ENCODE data around the gene KRT80.

The KRT80 gene

GRCh38 chr12:52198454-52199215, 6.8 kb upstream of the KRT80 start:
- DNase-seq (ENCODE audit: low read depth) = no peak

GRCh38 chr12:52197371-52198231, 5.8 kb upstream of the KRT80 start:
- no peak for DNase-seq (ENCODE audit: low read depth)

DNA sequence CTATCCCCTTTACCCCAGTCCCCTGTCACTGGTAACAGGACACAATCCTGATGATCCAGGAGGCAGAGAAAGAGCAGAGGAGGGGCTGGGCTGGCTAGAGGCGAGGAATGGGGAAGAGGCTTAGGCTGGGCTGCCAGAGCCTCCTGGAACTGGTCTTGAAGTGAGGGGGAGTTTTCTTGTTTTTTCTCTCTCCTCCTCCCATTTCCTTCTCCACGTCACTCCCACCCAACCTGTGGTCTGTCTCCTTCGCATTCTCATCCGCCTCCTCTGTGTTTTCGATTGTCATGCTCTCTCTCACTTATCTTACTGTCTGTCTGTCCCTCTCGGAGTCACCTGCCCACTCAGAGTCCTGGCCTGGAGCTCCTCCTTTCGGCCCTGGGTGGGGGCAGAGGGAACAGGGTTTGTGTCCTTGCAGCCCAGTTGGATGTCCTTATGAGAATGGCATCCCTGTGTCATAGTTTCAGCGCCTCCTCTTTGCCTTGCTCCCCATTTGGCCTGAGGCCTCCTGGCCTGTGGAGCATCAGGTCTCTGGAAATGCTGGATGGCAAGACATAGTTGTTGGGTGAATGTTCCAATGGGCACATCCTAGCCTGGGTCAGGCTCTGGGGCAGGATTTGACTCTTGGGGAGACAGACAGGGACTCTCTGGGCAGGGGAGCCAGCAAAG, 3.4 kb upstream of the KRT80 start:
- DNase-seq (ENCODE audit: low read depth) = no peak

DNA sequence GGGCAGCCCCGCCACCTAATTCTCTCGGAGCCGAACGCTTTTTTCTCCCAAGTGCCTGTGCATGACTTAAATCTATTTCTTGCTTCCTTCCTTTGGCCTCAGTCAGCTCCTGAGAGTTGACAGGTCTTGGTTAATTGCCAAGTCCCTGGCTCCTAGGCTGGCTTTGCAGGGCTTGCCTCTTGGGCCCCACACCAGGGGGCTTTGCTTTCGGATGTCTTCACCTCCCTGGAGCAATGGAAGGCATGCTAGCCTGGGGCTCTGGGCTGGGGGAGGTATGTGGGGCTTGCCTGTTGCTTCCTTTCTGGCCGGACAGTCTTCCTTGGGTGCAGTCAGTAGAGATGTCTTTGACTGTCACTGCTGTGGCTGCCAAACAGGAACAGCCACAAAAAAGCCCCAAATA, 2.2 kb upstream of the KRT80 start:
- no peak for DNase-seq (ENCODE audit: low read depth)

GRCh38 chr12:52193532-52193931, 1.7 kb upstream of the KRT80 start:
- no peak for DNase-seq (ENCODE audit: low read depth)

DNA sequence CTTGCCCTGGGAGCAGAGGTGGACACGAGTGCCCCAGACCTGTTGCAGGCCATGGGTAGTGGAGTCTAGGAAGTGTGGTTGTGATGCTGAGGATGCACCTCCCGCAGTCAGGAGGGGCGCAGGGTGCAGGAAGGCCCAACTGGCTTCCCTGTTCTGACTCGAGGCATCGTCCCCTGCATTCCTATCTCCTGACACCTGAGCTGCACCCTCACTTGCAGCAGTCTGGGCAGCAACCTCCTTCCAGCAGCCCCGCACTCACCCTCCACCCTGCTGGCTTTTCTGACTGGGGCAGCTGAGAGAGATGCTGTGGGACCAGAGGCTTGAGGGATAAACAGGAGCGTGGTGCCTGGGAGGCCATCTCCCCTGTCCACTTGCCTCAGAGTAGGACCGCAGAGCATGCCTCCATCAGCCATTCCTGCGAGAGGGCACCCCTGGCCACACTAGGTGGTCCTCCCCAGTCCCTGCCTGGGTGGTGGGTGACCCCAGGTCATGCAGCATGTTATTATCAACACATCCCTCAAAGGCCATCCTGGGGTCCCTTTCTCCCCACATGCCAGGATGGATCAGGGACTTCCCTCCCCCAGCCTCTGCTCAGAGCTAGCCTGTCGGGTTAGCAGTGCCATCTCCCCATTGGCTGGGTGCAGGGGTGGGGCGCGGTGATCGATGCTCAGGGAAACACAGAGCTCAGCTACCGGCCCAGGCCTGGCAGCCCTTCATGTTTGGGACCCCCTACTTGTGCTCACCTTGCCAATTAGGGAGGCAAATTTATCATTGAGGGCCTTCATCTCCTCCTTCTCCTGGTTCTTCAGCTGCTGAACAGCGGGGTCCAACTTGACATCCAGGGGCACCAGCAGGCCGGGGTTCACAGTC, 719 bp downstream of the KRT80 start:
- DNase-seq (ENCODE audit: low read depth) = no peak

GRCh38 chr12:52189376-52190174, 2.2 kb downstream of the KRT80 start:
- DNase-seq (ENCODE audit: low read depth) = no peak

DNA sequence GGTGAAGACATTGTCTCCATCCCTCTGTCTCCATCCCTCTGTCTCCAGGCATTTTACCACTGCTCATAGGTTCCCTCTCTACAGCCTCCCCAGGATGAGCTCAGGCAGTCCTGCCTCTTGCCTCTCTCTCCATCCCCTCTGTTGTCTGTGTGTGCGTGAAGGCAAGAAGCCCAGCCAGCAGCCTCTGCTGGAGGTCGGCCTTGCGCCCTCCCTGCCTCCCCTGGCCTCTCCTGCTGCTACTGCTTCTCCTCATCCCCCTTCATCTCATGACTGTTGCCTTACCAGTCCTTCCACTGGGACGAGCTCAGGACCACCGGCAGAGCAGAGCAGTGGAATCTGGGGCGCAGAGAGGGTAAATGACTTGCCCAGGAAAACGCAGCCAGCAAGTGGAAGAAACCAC, 3.2 kb downstream of the KRT80 start:
- no peak for DNase-seq (ENCODE audit: low read depth)

DNA sequence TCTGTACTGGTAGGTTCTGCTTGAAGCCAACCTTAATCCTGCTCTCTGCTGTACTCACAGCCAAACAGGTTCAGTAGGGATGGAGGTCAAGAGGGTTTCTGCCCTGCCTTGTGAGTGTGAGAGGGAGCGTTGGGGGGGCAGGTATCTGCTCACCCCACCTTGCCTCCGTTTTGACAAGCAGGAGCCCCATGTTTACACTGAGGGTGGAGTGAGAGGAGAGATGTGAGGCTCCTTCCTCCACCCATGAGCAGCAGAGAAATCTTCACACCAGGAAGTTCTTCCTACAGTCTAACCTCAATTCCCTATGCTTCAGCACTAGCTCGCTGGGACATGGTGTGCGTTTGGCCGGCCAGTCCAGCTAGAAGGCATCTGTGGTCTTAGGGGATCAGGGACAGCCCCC, 4.2 kb downstream of the KRT80 start:
- DNase-seq (ENCODE audit: low read depth) = no peak

- DNase-seq (ENCODE audit: low read depth) = no peak
Observed at GRCh38 chr12:52187206-52187605, 4.6 kb downstream of the KRT80 start.

- DNase-seq (ENCODE audit: low read depth) = no peak
Observed at GRCh38 chr12:52186118-52186840, 5.5 kb downstream of the KRT80 start.

GRCh38 chr12:52185400-52185967, 6.3 kb downstream of the KRT80 start:
- no peak for DNase-seq (ENCODE audit: low read depth)

GRCh38 chr12:52184813-52185212, 7.0 kb downstream of the KRT80 start:
- DNase-seq (ENCODE audit: low read depth) = no peak

- no peak for DNase-seq (ENCODE audit: low read depth)
Observed at GRCh38 chr12:52183971-52184370, 7.8 kb downstream of the KRT80 start.

DNA sequence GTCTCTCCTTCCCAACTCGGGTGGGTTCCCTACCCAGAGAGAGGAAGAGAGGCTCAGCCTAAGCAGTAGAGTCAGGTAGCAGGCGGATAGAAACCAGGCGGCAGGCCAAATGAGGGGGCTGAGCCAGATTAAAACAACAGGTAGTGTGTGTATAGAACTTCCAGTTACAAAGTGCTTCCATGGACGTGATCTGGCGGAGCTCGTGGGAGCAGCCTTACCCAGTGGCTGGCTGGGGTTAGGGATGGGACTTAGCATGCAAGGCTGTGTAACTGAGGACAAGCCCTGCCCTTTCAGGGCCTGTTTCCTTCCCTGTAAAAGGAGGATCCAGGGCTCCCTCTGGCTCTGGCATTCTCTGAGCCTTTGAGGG, 8.3 kb downstream of the KRT80 start:
- no peak for DNase-seq (ENCODE audit: low read depth)

DNA sequence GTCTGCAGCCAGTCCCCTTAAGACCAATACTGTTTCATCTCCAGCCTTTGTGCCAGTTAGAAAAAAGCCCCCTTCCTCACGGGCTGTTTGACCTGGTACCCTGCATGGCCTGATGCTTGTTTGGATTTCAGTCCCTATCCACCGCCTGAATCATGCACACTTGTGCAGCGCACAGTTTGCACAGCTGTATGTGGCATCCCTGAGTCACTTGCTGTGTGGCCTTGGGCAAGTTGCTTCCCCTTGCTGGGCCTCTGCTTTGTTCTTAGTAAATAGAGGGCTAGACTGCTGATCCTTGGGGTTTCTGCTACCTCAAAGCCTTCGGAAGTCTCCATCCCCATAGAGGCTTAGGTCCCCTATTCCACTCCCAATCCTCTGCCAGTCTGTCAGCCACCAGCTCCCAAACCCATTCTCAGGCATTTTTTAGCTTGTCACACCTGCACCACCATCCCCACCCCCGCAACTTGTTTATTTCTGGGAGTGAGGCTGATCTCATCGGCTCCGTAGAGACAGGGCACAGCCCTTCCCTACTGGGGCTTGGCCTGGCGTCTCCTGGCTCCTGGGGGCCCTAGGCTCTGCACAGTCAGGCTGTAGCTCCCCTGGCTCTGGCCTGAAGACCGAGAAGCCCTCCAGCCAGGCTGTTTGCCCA, 8.8 kb downstream of the KRT80 start:
- no peak for DNase-seq (ENCODE audit: low read depth)

- DNase-seq (ENCODE audit: low read depth) = no peak
Observed at GRCh38 chr12:52182384-52182783, 9.4 kb downstream of the KRT80 start.

- no peak for DNase-seq (ENCODE audit: low read depth)
Observed at GRCh38 chr12:52181746-52182145, 10.1 kb downstream of the KRT80 start.

DNA sequence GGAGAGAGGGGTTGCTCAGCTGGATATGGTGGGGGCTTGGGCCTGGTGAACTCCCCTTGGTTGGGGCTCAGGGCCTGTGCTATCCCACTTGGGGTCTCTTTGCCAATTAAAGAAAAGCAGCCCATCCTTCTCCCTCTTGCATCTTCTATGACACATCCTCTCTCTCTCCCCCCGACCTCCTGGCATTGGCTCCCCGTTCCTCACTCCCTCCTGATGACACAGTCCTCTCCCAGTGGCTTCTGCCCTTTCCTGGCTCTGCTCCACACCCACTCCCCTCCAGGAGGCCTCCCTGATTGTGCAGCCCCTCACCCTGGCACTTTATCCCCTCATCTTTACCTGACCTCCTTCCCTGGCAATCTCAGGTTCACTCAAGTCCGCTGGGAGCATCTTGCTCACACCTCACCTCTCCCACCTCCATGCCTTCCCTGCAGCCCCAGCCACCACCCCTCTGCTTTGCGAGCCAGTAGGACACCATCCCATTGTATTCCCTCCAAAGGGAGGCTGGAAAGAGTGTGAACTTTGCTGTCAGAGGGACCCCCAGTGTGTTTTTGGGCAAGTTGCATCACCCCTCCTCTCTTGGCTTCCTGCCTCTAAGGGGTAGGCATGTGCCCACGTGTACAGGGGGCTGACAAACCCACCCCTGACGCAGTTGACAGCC, 10.7 kb downstream of the KRT80 start:
- no peak for DNase-seq (ENCODE audit: low read depth)
